SK-N-SH treated with all-trans-retinoic acid at 6 μM for 48 hours (cell line): ENCODE measurements around the gene FAM227A.
A peak's percentile ranks its signal among the peaks of the same experiment; 100 is the strongest.

Experiments used
- ATAC-seq: fragments of 200-7000 bp; cut with Tn5 transposase; 3 replicates; pipeline ENCODE4 v1.9.1; 2020; ENCODE audit warnings: mild to moderate bottlenecking, moderate library complexity
- ARNTL ChIP-seq: fragments of 450-650 bp; formaldehyde crosslinking; IDR thresholded peaks from 2 replicates; pipeline ENCODE4 v1.5.0; 2020; ENCODE audit warnings: low read depth, mild to moderate bottlenecking, moderate library complexity, borderline replicate concordance
- BACH2 ChIP-seq: fragments of 250-450 bp; sonication (Bioruptor Pico); IDR thresholded peaks from 2 replicates; pipeline ENCODE4 v1.9.0; 2021; ENCODE audit warnings: mild to moderate bottlenecking, borderline replicate concordance
- CSDC2 ChIP-seq: fragments of 250-450 bp; sonication (Bioruptor Pico); IDR thresholded peaks from 2 replicates; pipeline ENCODE4 v1.5.0; 2020; ENCODE audit warnings: mild to moderate bottlenecking, moderate library complexity
- ESRRG ChIP-seq: fragments of 250-450 bp; sonication (Bioruptor Pico); IDR thresholded peaks from 2 replicates; pipeline ENCODE4 v1.6.1; 2021; ENCODE audit warnings: mild to moderate bottlenecking
- GLIS3 ChIP-seq: fragments of 250-450 bp; sonication (Bioruptor Pico); IDR thresholded peaks from 2 replicates; pipeline ENCODE4 v1.5.0; 2020; ENCODE audit warnings: mild to moderate bottlenecking, moderate library complexity
- ISL1 ChIP-seq: fragments of 250-450 bp; sonication (Bioruptor Pico); IDR thresholded peaks from 2 replicates; pipeline ENCODE4 v2.1.2; 2022; ENCODE audit warnings: mild to moderate bottlenecking, moderate library complexity
- PPARA ChIP-seq: fragments of 250-450 bp; sonication (Bioruptor Pico); IDR thresholded peaks from 2 replicates; pipeline ENCODE4 v1.5.0; 2020; ENCODE audit warnings: mild to moderate bottlenecking, borderline replicate concordance
- RARB ChIP-seq: fragments of 250-450 bp; sonication (Bioruptor Pico); IDR thresholded peaks from 2 replicates; pipeline ENCODE4 v1.8.0; 2021; ENCODE audit warnings: mild to moderate bottlenecking, moderate library complexity
- SNAI2 ChIP-seq: fragments of 250-450 bp; sonication (Bioruptor Pico); IDR thresholded peaks from 2 replicates; pipeline ENCODE4 v1.5.0; 2020; ENCODE audit warnings: mild to moderate bottlenecking, moderate library complexity
- TCF4 ChIP-seq: fragments of 250-450 bp; sonication (Bioruptor Pico); IDR thresholded peaks from 2 replicates; pipeline ENCODE4 v1.8.0; 2021; ENCODE audit warnings: mild to moderate bottlenecking, moderate library complexity, borderline replicate concordance
- TOX ChIP-seq: fragments of 250-450 bp; sonication (Bioruptor Pico); IDR thresholded peaks from 2 replicates; pipeline ENCODE4 v1.8.0; 2021; ENCODE audit warnings: mild to moderate bottlenecking, moderate library complexity, borderline replicate concordance
- ZC3H10 ChIP-seq: fragments of 250-450 bp; sonication (Bioruptor Pico); IDR thresholded peaks from 2 replicates; pipeline ENCODE4 v1.5.1; 2021; ENCODE audit warnings: mild to moderate bottlenecking, moderate library complexity
- ZFP3 ChIP-seq: fragments of 250-450 bp; sonication (Bioruptor Pico); IDR thresholded peaks from 2 replicates; pipeline ENCODE4 v1.5.0; 2020; ENCODE audit warnings: mild to moderate bottlenecking, moderate library complexity
- ZFP30 ChIP-seq: fragments of 450-650 bp; formaldehyde crosslinking; IDR thresholded peaks from 2 replicates; pipeline ENCODE4 v1.5.0; 2022; ENCODE audit warnings: mild to moderate bottlenecking, moderate library complexity
- ZNF565 ChIP-seq: fragments of 450-650 bp; formaldehyde crosslinking; conservative IDR thresholded peaks from 2 replicates; pipeline ENCODE4 v1.5.0; 2020; ENCODE audit warnings: low read depth, mild to moderate bottlenecking, moderate library complexity
- ZNF70 ChIP-seq: fragments of 450-650 bp; formaldehyde crosslinking; IDR thresholded peaks from 2 replicates; pipeline ENCODE4 v1.5.0; 2020; ENCODE audit warnings: mild to moderate bottlenecking, moderate library complexity
- ZNF8 ChIP-seq: fragments of 450-650 bp; formaldehyde crosslinking; IDR thresholded peaks from 2 replicates; pipeline ENCODE4 v1.5.0; 2020; ENCODE audit warnings: mild to moderate bottlenecking, moderate library complexity
- TF ChIP-seq, protein P1 (sequence below): fragments of 250-450 bp; sonication (Bioruptor Pico); IDR thresholded peaks from 2 replicates; pipeline ENCODE4 v1.5.1; 2020; ENCODE audit warnings: low read depth, mild to moderate bottlenecking, moderate library complexity
- TF ChIP-seq, protein P2 (sequence below): fragments of 250-450 bp; sonication (Bioruptor Pico); IDR thresholded peaks from 2 replicates; pipeline ENCODE4 v1.8.0; 2020; ENCODE audit warnings: mild to moderate bottlenecking, moderate library complexity, borderline replicate concordance
- TF ChIP-seq, protein P3 (sequence below): fragments of 250-450 bp; sonication (Bioruptor Pico); IDR thresholded peaks from 2 replicates; pipeline ENCODE4 v1.5.1; 2021; ENCODE audit warnings: mild to moderate bottlenecking, moderate library complexity
- TF ChIP-seq, protein P4 (sequence below): fragments of 250-450 bp; sonication (Bioruptor Pico); IDR thresholded peaks from 2 replicates; pipeline ENCODE4 v1.5.0; 2020; ENCODE audit warnings: mild to moderate bottlenecking, moderate library complexity

Gene FAM227A

DNA sequence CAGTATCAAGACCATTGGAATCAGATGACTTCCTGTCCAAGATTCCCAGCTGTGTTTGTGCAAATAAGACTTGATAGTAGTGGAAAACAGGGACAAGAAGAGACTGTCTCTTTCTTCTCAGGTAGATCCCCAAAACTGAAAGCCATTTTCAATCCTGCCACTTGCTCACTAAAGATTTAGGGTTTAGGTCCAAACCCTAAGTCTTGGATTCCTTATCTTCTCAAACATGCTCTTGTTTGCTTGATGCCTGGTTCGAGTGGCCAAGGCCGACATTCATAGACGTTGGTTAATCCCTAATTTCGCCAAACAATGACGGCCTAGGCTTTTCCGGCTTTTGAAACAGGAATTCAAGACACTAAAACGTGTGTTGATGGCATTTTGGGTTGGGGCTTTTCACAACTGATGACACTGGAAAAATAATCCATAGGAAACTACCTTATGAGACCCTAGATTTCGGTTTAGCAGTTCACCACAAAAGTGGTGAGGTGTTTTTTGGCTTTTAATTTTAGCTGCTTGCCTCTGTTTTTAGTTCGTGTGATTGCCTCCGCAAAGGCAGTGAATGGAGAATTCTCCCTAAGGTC, 48.6 kb upstream of the FAM227A start:
- TF ChIP-seq RARB, result no peak
- TF ChIP-seq ZFP30 (CRISPR knock-in tag), result no peak
- no peak for TF ChIP-seq TOX (CRISPR knock-in tag)
- no peak for TF ChIP-seq BACH2 (CRISPR knock-in tag)
- TF ChIP-seq ISL1 (CRISPR knock-in tag), result no peak
- no peak for TF ChIP-seq ZNF8 (CRISPR knock-in tag)
- TF ChIP-seq CSDC2 (CRISPR knock-in tag), result no peak
- TF ChIP-seq TCF4 (CRISPR knock-in tag), result no peak
- no peak for TF ChIP-seq ZC3H10 (CRISPR knock-in tag)
- no peak for TF ChIP-seq PPARA (CRISPR knock-in tag)
- TF ChIP-seq GLIS3 (CRISPR knock-in tag), result no peak
- ATAC-seq, result no peak

DNA sequence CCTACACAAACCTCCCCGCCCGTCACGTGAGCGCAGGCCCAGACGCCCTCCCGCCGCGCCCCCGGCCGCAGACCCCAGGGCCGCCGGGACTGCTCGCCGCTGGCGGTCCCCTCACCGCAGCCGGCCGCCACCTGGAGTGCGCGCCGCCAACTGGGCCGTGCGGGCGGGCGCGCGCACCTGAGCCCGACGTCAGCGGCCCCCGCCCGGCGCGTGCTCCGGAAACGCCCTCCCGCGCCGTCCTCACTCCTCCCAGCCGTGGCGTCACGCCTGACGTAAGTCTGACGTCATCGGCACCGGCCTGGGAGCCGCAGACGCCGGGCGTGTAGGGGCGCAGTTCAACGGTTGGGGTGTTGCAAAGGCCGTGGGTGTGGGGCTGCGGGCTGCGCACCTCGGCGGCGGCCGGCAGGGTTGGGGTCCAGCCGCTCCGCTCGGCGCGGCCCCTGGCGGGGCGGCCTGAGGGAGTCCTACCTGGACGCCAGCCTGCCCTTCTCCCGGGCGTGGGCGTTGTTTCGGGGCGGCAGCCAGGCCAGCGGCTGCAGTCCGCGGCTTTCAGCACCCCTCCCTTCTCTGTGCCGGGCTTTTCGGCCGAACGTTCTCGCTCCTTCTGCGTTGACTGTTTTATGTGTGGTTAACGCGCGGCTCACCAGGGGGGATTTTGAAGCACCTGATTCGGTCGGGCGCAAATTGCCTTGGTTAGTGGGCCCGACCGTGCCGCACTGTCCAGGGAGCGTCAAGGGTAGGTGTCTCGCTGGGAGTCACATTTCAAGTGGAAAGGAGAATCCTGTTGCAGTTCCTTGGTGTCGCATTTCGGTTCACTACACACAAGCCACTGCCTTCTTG, 44.8 kb upstream of the FAM227A start, which contains the start of gene JOSD1:
Gene JOSD1, minus strand, starts transcription at position 155 of the 840 bp plus-strand sequence. CDS start 956 bp downstream, outside the sequence.
- TF ChIP-seq TOX (CRISPR knock-in tag) (no peak), BACH2 (CRISPR knock-in tag) (no peak), ZC3H10 (CRISPR knock-in tag) (no peak), PPARA (CRISPR knock-in tag) (no peak), CSDC2 (CRISPR knock-in tag) (peak; percentile 69; the same call in 1 of the 2 replicates), ZNF565 (no peak), ZFP3 (CRISPR knock-in tag) (0 out of 2 replicates have a peak, but pooled peaks have one; percentile 58), ESRRG (no peak), ZFP30 (CRISPR knock-in tag) (no peak), SNAI2 (CRISPR knock-in tag) (0 out of 2 replicates have a peak, but pooled peaks have one; percentile 24)
- TF ChIP-seq, protein P1, sequence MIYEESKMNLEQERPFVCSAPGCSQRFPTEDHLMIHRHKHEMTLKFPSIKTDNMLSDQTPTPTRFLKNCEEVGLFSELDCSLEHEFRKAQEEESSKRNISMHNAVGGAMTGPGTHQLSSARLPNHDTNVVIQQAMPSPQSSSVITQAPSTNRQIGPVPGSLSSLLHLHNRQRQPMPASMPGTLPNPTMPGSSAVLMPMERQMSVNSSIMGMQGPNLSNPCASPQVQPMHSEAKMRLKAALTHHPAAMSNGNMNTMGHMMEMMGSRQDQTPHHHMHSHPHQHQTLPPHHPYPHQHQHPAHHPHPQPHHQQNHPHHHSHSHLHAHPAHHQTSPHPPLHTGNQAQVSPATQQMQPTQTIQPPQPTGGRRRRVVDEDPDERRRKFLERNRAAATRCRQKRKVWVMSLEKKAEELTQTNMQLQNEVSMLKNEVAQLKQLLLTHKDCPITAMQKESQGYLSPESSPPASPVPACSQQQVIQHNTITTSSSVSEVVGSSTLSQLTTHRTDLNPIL (CRISPR knock-in tag), result no peak
- TF ChIP-seq, protein P2, sequence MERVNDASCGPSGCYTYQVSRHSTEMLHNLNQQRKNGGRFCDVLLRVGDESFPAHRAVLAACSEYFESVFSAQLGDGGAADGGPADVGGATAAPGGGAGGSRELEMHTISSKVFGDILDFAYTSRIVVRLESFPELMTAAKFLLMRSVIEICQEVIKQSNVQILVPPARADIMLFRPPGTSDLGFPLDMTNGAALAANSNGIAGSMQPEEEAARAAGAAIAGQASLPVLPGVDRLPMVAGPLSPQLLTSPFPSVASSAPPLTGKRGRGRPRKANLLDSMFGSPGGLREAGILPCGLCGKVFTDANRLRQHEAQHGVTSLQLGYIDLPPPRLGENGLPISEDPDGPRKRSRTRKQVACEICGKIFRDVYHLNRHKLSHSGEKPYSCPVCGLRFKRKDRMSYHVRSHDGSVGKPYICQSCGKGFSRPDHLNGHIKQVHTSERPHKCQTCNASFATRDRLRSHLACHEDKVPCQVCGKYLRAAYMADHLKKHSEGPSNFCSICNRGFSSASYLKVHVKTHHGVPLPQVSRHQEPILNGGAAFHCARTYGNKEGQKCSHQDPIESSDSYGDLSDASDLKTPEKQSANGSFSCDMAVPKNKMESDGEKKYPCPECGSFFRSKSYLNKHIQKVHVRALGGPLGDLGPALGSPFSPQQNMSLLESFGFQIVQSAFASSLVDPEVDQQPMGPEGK (CRISPR knock-in tag), result no peak

DNA sequence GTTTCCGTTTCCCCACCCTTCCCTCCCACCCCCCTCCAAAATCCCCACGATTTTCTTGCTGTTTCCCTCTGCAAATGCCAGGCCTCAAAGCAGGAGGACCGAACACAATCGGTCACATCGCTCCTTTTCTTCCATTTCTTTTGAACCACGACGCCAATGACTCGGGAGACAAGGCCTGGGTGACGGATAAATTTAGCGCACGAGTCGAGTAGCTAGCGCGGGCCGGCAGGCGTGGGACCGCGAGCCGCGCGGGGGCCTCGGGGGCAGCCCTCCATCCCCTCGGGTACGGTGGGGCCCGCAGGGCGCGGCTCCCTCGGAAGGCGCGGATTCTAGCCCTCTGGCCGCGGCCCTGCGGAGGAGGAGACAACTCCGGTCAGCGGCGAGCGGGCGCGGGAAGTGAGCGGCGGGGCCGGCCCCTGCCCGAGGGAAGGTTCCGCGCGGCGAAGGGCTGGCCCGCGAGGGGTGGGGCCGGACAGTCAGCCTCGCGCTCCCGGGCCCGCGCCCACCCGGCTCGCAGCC, 44.1 kb upstream of the FAM227A start:
- peak; percentile 21 for ATAC-seq
- TF ChIP-seq, protein P3, sequence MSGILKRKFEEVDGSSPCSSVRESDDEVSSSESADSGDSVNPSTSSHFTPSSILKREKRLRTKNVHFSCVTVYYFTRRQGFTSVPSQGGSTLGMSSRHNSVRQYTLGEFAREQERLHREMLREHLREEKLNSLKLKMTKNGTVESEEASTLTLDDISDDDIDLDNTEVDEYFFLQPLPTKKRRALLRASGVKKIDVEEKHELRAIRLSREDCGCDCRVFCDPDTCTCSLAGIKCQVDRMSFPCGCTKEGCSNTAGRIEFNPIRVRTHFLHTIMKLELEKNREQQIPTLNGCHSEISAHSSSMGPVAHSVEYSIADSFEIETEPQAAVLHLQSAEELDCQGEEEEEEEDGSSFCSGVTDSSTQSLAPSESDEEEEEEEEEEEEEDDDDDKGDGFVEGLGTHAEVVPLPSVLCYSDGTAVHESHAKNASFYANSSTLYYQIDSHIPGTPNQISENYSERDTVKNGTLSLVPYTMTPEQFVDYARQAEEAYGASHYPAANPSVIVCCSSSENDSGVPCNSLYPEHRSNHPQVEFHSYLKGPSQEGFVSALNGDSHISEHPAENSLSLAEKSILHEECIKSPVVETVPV (CRISPR knock-in tag), result no peak
- TF ChIP-seq ZNF70 (CRISPR knock-in tag), result no peak
- no peak for TF ChIP-seq RARB
- no peak for TF ChIP-seq ZNF8 (CRISPR knock-in tag)
- no peak for TF ChIP-seq ISL1 (CRISPR knock-in tag)
- no peak for TF ChIP-seq ESRRG
- TF ChIP-seq ARNTL, result no peak
- TF ChIP-seq, protein P4, sequence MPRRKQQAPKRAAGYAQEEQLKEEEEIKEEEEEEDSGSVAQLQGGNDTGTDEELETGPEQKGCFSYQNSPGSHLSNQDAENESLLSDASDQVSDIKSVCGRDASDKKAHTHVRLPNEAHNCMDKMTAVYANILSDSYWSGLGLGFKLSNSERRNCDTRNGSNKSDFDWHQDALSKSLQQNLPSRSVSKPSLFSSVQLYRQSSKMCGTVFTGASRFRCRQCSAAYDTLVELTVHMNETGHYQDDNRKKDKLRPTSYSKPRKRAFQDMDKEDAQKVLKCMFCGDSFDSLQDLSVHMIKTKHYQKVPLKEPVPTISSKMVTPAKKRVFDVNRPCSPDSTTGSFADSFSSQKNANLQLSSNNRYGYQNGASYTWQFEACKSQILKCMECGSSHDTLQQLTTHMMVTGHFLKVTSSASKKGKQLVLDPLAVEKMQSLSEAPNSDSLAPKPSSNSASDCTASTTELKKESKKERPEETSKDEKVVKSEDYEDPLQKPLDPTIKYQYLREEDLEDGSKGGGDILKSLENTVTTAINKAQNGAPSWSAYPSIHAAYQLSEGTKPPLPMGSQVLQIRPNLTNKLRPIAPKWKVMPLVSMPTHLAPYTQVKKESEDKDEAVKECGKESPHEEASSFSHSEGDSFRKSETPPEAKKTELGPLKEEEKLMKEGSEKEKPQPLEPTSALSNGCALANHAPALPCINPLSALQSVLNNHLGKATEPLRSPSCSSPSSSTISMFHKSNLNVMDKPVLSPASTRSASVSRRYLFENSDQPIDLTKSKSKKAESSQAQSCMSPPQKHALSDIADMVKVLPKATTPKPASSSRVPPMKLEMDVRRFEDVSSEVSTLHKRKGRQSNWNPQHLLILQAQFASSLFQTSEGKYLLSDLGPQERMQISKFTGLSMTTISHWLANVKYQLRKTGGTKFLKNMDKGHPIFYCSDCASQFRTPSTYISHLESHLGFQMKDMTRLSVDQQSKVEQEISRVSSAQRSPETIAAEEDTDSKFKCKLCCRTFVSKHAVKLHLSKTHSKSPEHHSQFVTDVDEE (CRISPR knock-in tag), result no peak
- TF ChIP-seq, all 23 proteins: peak for 0

More for the DNA sequence above, 44.8 kb upstream of the FAM227A start, which contains the start of gene JOSD1:
- ATAC-seq, result peak; percentile 5; the same call in 2 of the 3 replicates
